Ascending aorta (tissue), 2 donors: ENCODE measurements around the gene DCDC2C. TPM values are rescaled to one million over a fixed set of nuclear protein-coding genes. Genes with fewer than 3 reads are reported as not detected.
A peak's percentile ranks its signal among the peaks of the same experiment; 100 is the strongest.

Experiments
- DNase-seq, 2 donors: peaks; one replicate each; pipeline ENCODE4 v3.0.0-alpha.2; 2019; ENCODE audit warnings: low spot score in 2 of 2
- H3K27ac ChIP-seq, 2 donors: fragments of 200-600 bp; sonication (generic); one replicate each; pipeline ENCODE4 v1.5.1; 2016 to 2017; ENCODE audit warnings: mild to moderate bottlenecking in 1 of 2
- H3K27me3 ChIP-seq: fragments of 200-600 bp; sonication (generic); one replicate; pipeline ENCODE4 v1.5.1; 2017
- H3K36me3 ChIP-seq, 2 donors: fragments of 200-600 bp; sonication (generic); one replicate each; pipeline ENCODE4 v1.5.1; 2016
- H3K4me1 ChIP-seq, 2 donors: fragments of 200-600 bp; sonication (generic); one replicate each; pipeline ENCODE4 v1.5.1; 2016 to 2017; ENCODE audit warnings: mild to moderate bottlenecking in 1 of 2
- H3K4me3 ChIP-seq, 2 donors: fragments of 200-600 bp; sonication (generic); one replicate each; pipeline ENCODE4 v1.5.1; 2016 to 2017; ENCODE audit warnings: mild to moderate bottlenecking in 1 of 2
- H3K9me3 ChIP-seq, 2 donors: fragments of 200-600 bp; sonication (generic); one replicate each; pipeline ENCODE4 v1.5.1; 2016
- intact Hi-C: fragments of 100-400 bp; cut with DNase I; formaldehyde crosslinking; loops from one replicate; pipeline ENCODE4 v1.15.1; 2023
- total RNA-seq: library from RNA; depleted of rRNA; stranded (reverse); fragments of >200 nt; gene quantifications from one replicate; pipeline ENCODE4 v1.1.0, GENCODE V29; 2016
- TF ChIP-seq, protein P1 (sequence below), 3 experiments: fragments of 200-600 bp in 2 of 3; fragments of 450-650 bp in 1 of 3; sonication (generic) in 2 of 3; IDR thresholded peaks; one replicate each; pipeline ENCODE4 v1.5.1; 2016 to 2019; ENCODE audit warnings: antibody characterized with exemption in 3 of 3, mild to moderate bottlenecking in 1 of 3, moderate library complexity in 1 of 3

DCDC2C gene
- total RNA-seq, 1 donor from 2014 or later, result 2.4 TPM

DNA sequence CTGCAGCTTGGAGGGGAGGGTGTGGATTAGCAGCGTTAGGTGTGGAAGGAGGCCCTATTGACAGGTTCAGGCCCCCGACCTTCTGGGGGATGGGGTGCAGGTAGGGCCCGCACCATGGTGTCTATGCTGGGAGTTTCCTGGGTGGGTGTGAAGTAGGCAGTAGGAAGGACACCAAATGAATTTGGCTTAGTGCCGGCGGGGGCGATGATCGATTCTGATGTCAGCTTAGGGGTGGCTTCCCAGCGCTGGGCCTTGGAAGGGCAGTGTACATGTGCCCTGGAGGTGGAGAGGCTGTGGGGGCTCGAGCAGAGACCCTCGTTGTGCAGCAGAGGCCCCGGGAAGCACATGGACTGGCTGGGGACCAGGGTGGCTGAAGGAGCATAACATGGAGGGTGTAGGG is 21.6 kb downstream of the DCDC2C start:
- no peak for DNase-seq
- H3K36me3 ChIP-seq, result no peaks in the 10 kb centered on the region
- no peak overlapping the region for H3K27ac ChIP-seq
- no peaks in the 10 kb centered on the region for H3K27me3 ChIP-seq
- TF ChIP-seq, protein P1, sequence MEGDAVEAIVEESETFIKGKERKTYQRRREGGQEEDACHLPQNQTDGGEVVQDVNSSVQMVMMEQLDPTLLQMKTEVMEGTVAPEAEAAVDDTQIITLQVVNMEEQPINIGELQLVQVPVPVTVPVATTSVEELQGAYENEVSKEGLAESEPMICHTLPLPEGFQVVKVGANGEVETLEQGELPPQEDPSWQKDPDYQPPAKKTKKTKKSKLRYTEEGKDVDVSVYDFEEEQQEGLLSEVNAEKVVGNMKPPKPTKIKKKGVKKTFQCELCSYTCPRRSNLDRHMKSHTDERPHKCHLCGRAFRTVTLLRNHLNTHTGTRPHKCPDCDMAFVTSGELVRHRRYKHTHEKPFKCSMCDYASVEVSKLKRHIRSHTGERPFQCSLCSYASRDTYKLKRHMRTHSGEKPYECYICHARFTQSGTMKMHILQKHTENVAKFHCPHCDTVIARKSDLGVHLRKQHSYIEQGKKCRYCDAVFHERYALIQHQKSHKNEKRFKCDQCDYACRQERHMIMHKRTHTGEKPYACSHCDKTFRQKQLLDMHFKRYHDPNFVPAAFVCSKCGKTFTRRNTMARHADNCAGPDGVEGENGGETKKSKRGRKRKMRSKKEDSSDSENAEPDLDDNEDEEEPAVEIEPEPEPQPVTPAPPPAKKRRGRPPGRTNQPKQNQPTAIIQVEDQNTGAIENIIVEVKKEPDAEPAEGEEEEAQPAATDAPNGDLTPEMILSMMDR (IDR thresholded peaks at IDR 0.05), result no peak
- no peaks in the 10 kb centered on the region for H3K4me1 ChIP-seq
- intact Hi-C loops, result loop anchor here (5.0 kb wide), 1 partner anchor 57 kb away; no protein-coding TSS in a partner anchor
- no peak overlapping the region for H3K4me3 ChIP-seq
- no peaks in the 10 kb centered on the region for H3K9me3 ChIP-seq

DNA sequence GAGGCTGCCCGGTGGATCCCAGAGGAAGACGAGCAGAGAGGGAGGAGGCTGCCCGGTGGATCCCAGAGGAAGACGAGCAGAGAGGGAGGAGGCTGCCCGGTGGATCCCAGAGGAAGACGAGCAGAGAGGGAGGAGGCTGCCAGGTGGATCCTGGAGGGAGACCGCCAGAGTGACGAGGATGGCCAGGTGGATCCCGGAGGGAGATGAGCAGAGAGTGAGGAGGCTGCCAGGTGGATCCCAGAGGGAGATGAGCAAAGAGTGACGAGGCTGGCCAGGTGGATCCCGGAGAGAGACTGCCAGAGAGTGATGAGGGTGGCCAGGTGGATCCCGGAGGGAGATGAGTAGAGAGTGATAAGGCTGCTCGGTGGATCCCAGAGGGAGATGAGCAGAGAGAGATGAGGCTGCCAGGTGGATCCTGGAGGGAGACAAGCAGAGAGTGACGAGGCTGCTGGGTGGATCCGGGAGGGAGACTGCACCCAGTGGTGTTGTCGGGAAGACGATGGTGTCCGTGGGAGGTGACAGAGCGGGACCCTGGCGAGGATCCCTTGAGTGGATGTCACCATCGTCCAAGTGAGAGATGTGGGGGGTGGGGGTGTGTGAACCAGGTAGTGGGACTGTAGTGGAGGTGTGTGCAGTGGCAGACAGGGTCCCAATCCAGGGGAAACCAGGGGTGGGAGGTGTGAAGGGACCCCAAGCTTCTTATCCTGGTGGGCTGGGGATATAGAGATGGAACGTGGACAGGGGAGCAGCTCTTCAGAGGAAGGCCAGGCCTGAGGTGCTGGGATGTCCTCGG is 22.3 kb downstream of the DCDC2C start:
- intact Hi-C loops, result loop anchor here (5.0 kb wide), 1 partner anchor 57 kb away; no protein-coding TSS in a partner anchor
- Histone ChIP-seq H3K4me1 (no peaks in the 10 kb centered on the region), H3K36me3 (no peaks in the 10 kb centered on the region), H3K9me3 (no peaks in the 10 kb centered on the region), H3K27ac (no peak overlapping the region), H3K27me3 (no peaks in the 10 kb centered on the region), H3K4me3 (no peak overlapping the region)
- no peak for DNase-seq
- TF ChIP-seq, protein P1 (IDR thresholded peaks at IDR 0.05), result no peak

DNA sequence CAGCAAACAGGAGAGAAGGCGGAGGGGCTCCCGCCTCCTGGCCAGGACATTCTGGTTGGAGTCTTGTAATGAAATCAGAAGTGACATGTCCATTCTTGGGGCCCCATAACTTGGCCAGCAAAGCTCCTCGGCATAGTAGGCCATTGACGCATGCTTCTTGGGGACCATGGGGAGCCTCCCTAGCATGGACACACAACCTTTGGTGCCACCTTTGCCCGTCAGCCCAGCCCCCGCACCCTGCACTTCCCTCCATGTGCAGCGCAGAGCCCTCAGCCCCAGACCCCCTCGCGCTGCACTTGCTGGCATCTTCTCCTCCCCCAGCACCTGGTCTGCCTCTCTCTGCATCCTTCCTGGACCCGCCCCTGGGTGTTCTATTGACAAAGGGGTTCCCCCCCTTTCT is 23.1 kb downstream of the DCDC2C start:
- no peak for DNase-seq
- TF ChIP-seq, protein P1 (IDR thresholded peaks at IDR 0.05), result no peak
- no peaks in the 10 kb centered on the region for H3K27me3 ChIP-seq
- H3K4me3 ChIP-seq, result no peak overlapping the region
- H3K27ac ChIP-seq, result no peak overlapping the region
- intact Hi-C loops, result loop anchor here (5.0 kb wide), 1 partner anchor 56 kb away; no protein-coding TSS in a partner anchor
- H3K9me3 ChIP-seq, result no peaks in the 10 kb centered on the region
- no peaks in the 10 kb centered on the region for H3K4me1 ChIP-seq
- no peaks in the 10 kb centered on the region for H3K36me3 ChIP-seq

DNA sequence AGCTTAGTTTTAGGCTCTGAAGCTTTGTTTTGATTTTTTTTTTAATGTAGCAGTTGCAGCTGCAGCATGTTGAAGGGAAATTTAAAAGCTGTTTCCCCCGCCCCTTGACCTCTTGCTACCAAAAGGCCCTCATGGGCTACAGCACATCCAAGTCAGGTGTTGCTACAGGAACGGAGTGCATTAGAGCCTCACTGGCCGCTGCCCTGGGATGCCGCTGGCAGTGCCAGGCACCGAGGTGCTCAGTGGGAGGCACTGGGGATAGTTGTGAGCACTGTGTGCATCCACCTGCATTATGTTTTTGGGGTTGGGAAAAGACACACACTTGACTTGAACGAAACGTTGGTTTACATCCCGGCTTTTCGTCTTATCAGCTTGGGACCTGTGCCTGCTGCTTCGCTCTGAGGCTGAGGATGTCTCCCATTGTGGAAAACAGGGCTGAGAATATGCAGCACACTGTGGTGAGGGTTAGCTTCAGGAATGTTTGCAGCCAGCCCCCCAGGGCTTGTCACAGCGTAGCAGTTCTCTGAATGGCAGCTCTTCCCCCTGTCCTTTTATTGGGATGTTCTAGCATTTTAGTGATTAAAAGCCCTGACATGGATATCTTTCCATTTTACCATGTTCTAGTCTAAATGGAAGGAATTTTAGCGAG is 24.1 kb downstream of the DCDC2C start:
- DNase-seq, result no peak
- Histone ChIP-seq H3K27ac (no peak overlapping the region), H3K4me1 (no peaks in the 10 kb centered on the region), H3K4me3 (peak overlapping the region in 1 of 2 donors; percentile 35), H3K27me3 (no peaks in the 10 kb centered on the region), H3K36me3 (no peaks in the 10 kb centered on the region), H3K9me3 (no peaks in the 10 kb centered on the region)
- intact Hi-C loops, result loop anchor here (5.0 kb wide), 1 partner anchor 55 kb away; no protein-coding TSS in a partner anchor
- TF ChIP-seq, protein P1 (IDR thresholded peaks at IDR 0.05), result no peak

DNA sequence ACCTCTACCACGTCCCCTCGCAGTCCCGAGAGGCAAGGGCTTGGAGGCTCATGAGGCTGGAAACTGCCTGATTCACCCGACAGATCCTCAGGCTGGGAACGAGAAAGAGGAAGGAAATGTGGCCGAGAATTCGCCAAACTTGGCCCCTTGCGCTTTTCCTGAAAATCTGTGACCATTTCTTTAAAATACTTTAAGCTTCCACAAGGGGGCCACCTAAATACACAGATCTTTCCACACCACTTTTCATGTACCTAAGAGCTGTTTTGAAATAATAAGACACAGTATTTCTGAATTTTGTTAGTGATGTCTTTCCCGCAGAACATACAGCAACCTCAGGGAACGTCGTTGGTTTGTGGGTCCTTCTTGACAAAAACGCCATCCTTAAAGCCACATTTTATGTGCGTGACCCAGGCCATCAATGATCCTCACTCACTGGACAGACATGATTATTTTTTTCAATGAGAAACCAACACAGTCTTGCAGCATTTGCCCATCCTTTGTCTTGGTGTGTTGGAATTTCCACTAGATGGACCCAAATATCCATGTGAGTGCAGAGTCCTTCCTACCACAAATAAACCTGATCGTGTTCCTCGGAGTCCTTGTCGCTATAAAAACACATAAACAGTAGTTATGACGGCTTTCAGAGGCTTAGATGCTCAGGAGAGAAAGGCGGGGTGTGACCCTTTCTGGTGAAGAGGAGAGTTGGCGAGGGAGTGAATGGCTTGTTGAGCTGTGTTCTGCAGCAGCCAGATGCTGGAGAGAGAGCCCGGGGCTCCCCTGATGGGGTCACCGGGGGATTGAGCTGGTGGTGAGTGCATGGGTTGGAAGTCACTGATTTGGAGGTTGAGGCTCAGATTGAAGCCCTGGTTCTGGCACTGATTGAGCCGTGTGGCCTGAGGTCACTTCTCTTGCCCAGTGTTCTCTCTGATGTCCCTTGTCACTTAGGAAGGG is 25.0 kb downstream of the DCDC2C start:
- Histone ChIP-seq H3K36me3 (no peaks in the 10 kb centered on the region), H3K9me3 (no peaks in the 10 kb centered on the region), H3K4me3 (peak overlapping the region in 1 of 2 donors; percentile 35), H3K4me1 (no peaks in the 10 kb centered on the region), H3K27me3 (no peaks in the 10 kb centered on the region), H3K27ac (no peak overlapping the region)
- no peak for DNase-seq
- TF ChIP-seq, protein P1 (IDR thresholded peaks at IDR 0.05), result peak; percentile 41 to 54 (median 49)
- intact Hi-C loops, result loop anchor here (5.0 kb wide), 1 partner anchor 54 kb away; no protein-coding TSS in a partner anchor
